Stimulated activated CD4-positive, alpha-beta T cell treated with anti-CD3 and anti-CD28 coated beads, Interleukin-4, amount 100 ng/mL, for 48 hours (primary cell): ENCODE data around the gene NCAM2.

Experiments
- DNase-seq, 2 donors: peaks; one replicate each; pipeline ENCODE4 v3.0.0-alpha.2; 2020; ENCODE audit warnings: low read depth in 2 of 2

The NCAM2 gene

GRCh38 chr21:21213297-21213696, 215.1 kb downstream of the NCAM2 start:
- no peak for DNase-seq

DNA sequence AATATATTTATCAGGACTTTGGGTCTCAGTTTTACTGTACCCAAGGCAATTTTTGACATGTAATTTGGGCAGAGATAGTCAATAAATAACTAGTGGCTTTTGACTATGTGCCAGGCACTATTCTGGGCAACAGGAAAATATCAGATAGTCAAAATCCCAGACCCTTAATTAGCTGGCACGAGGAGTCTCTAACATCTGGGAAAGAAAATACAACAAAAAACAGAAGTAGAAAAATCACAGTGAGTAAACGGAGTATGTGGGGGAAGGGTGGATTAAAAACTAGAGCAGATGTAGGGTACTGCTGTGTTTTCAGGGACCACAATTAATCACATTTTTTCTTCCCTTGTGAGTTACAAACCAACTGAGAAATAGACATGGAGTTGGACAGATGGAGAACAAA, 217.8 kb downstream of the NCAM2 start:
- no peak for DNase-seq

- DNase-seq: no peak
Measured at GRCh38 chr21:21226472-21226871, 228.3 kb downstream of the NCAM2 start.

GRCh38 chr21:21230672-21231071, 232.5 kb downstream of the NCAM2 start:
- no peak for DNase-seq

- DNase-seq: no peak
Measured at GRCh38 chr21:21231913-21232312, 233.7 kb downstream of the NCAM2 start.

DNA sequence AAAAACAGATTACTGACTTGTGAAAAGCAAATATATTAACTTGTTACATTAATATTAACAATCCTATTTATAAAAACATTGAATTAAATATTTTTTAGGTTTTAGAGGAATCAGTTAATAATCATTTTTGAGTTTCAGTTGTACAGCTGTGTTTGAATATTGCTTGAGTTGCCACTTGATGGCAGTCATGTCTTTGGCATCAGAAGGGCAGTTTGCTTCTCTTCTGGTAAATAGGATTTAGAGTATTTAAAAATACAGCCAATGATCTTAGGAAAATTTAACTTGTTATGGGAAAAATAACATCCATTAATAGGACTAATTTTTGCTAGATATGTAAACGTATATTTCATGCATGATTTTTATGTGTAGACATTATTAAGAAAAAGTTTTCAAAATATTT, 234.1 kb downstream of the NCAM2 start:
- DNase-seq: no peak

DNA sequence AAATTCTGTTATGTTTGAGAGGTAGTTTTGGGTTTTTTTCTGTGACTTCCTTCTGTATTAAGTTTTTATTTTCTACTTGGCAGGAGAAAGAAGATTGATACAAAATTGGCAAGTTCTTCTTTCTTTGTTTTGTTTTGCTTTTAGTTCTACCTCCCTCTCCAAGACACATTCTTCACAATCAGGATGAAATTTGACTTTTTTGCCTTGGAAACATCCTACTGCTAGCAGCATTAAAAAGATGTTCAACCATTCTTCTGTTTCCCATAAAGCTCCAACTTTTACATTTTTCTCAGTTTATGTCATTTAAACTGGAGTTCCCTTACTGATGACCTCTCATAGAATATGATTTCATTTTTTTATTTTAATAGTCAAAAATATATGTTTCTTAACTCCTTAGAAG, 234.8 kb downstream of the NCAM2 start:
- DNase-seq: no peak

DNA sequence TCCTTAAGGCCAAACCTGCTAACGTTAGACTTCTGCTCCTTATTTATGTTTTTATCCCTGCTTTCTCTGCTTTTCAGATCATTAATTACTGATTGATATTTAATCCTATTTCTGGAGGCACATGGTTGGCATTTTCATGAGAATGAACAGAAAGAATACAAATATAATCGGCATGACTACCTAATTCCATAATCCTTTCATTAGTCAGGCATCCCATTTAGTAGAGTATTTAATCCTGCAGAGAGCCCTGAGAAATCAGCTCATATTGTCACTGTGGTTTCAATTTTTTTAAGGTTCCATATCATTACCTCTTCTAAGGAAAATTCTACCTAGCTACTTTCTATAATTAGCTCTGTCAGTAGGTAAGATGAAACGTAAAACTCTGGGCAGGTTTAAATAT, 238.8 kb downstream of the NCAM2 start:
- DNase-seq: no peak

DNA sequence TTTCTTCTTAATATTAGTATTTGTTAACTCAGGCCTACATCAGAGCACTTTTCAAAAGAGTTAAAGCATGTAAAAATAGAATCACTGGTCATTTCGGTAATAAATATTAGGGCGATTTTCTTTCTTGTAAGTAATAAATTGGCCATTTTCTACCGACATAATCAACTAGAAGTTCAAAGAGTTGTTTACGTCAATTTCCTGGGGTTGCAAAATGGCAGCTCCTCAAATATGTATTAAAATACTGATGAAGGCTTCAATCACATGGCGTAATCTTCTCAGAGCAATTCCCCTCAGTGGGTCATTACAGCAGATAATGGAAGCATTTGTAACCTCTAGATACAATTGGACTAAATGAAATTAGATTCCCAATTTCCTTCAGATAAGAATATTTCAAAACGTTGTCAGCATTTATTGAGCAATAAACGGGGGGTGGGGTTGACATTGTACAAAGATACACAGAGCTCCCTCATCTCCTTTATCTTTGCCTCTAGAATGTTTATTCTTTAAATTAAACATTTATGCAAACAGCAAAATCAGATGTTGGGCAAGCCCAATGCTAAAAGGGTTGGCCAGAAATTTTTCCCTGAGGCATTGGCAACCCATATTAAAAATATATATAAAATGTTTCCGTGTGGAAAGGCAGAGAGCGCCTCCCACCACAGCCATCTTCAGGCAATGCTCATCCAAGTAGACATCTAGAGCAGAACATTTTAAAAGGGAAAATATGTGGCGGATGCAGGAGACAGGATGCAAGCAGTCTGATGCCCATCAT, 240.6 kb downstream of the NCAM2 start:
- no peak for DNase-seq

DNA sequence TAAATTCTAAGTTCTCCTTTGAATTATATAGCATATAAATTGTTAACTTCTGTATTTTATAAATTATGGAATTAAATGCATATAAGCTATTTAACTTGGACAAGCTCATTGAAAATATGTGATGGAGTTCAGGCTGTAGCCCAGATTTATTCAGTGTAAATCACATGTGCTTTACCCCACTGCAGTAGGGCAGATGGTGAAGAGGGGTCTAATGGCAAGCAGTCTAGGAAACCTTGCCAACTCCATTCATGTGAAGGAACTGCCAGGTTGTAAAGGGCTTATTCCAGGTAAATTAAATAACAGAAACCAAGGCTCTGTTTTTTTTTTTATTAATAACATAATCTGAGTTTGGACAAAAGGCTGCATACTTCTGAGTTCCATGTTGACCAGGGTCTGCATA, 243.2 kb downstream of the NCAM2 start:
- no peak for DNase-seq

DNA sequence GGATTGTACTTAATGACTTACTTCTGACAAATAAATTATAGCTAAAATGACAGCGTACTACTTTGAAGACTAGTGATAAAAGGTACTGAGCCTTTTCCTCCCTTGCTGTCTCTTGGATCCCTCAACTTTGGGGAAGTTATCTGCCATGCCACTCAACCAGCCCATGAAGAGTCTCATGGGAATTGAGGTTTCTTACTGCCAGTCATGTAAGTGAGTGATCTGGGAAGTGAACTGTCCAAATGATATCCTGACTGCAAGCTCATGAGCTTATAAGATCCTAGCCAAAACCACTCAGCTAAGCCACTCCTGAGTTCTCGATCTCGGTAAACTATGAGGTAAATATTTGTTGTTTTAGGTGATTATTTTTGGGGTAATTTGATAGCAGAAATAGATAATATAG, 247.8 kb downstream of the NCAM2 start:
- DNase-seq: no peak

- DNase-seq: no peak
Measured at GRCh38 chr21:21247424-21247823, 249.2 kb downstream of the NCAM2 start.

GRCh38 chr21:21262048-21262447, 263.8 kb downstream of the NCAM2 start:
- no peak for DNase-seq

DNA sequence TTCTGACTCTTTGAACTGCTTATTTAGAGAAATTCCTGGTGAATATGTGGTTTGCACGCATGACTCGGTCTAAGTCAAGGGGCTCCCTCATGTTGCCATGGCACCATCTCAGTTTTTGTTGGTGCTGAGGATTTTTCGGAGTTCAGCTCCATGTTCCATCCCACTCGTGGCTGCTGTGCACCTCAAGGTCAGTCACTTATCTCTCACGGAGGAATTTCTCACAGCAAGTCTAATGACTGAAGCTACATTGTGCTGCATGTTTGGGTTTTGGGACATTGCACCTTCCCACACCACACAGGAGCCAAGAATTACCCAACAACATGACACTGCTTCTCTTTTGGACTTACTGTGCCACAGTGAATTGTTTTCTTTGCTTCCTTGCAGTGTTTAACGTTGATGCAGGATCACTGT, 269.9 kb downstream of the NCAM2 start:
- DNase-seq: no peak

DNA sequence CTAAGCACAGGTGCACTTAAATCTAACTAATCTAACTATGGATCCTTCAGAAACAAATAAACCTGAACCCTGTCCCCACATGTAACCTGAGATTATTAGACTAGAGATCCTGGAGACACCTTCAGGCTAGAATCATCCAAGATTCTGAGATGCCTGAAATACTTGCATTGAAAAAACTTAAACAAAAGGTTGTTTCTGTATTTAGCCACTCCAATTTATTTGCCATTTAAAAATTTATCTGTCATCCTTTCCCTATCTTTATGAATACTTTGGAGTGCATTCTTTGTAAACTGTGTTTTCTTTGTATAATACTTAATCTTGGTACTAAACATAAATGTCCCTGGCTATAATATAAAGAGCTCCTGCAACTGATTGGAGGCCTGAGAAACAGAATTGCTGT, 270.7 kb downstream of the NCAM2 start:
- no peak for DNase-seq

- no peak for DNase-seq
Measured at GRCh38 chr21:21279193-21279901, 281.1 kb downstream of the NCAM2 start.

- no peak for DNase-seq
Measured at GRCh38 chr21:21283810-21284209, 285.6 kb downstream of the NCAM2 start.

DNA sequence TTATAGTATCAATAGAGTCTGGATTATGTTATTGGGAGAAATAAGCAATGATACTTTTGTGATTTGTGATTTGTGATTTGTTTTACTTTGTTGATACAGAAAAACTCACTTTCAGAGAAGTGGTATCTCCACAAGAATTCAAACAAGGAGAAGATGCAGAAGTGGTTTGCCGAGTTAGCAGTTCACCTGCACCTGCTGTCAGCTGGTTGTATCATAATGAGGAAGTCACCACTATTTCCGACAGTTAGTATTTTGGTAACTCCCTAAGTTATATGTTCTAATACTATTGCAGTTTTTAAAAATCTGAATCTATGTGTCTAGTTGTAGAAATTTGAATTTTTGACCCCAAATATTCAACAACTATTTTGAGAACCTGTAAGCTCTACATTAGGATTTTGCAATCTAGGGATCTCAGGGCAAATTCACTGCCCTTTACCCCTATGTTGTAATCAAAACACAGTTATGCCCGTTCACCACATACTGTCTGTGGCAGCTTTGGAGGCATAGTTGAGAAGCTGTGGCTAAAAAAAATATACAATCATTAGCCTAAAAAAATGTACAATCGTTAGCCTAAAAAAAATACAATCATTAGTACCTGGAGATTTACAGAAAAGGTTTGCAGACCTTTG, 288.1 kb downstream of the NCAM2 start:
- no peak for DNase-seq

GRCh38 chr21:21290751-21291150, 292.5 kb downstream of the NCAM2 start:
- no peak for DNase-seq

DNA sequence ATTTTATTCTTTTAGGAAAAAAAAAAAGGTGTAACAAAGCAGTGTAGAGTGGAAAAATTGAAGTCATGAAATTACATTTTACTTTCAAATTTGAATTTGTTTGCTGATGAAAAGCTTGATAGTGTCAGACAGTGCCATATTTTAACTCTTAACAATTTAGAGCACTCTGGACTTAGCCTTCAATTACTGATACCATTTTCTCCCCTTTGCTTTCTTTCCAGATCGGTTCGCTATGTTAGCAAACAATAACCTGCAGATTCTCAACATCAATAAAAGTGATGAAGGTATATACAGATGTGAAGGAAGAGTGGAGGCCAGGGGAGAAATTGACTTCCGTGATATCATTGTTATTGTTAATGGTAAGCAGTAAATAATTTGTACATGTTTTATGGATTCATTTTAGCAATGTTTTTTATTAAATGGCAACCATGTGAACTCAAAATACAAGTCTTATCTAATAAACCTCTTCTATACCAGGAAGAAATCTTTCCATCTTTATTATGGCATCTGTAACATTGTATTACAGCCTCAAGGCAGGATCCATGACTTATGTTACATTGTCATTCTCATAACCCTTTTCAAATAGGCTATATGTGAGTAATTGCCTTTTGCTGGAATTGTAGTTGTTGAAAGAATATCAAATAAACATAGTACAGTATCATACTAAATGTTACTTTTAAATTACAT, 293.8 kb downstream of the NCAM2 start:
- no peak for DNase-seq

GRCh38 chr21:21295303-21295702, 297.1 kb downstream of the NCAM2 start:
- DNase-seq: no peak

DNA sequence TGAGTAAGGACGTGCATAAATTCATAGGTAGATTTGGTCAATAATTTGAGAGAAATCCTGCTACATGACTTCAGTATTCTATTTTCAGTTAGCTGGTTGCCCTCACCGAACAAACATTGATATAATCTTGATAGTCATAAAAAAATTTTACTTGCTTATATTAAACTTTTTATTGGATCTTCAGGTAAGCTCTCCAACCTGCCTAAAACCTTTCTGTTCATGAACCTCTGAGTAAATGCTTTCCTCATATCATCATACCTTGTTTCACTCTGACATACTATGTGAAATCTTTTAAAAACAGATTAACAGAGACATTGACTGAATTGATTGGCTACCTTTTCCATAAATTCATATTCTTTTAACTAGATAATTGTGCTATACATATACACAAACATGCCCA, 299.0 kb downstream of the NCAM2 start:
- DNase-seq: no peak
